Stimulated activated CD4-positive, alpha-beta T cell treated with anti-CD3 and anti-CD28 coated beads, Interleukin-12 subunit alpha, Interleukin-12 subunit beta, amount 100 ng/mL, for 24 hours (primary cell): ENCODE results near the gene NRP1.
"Not testable (repeated sequence)": the region's sequence is repeated elsewhere in the genome, so short reads cannot be mapped to it uniquely, and the experiment has no call there.

Source experiments
- DNase-seq, 2 experiments: peaks; one replicate each; pipeline ENCODE4 v3.0.0-alpha.2; 2020; ENCODE audit warnings: low read depth in 2 of 2

The NRP1 gene

DNA sequence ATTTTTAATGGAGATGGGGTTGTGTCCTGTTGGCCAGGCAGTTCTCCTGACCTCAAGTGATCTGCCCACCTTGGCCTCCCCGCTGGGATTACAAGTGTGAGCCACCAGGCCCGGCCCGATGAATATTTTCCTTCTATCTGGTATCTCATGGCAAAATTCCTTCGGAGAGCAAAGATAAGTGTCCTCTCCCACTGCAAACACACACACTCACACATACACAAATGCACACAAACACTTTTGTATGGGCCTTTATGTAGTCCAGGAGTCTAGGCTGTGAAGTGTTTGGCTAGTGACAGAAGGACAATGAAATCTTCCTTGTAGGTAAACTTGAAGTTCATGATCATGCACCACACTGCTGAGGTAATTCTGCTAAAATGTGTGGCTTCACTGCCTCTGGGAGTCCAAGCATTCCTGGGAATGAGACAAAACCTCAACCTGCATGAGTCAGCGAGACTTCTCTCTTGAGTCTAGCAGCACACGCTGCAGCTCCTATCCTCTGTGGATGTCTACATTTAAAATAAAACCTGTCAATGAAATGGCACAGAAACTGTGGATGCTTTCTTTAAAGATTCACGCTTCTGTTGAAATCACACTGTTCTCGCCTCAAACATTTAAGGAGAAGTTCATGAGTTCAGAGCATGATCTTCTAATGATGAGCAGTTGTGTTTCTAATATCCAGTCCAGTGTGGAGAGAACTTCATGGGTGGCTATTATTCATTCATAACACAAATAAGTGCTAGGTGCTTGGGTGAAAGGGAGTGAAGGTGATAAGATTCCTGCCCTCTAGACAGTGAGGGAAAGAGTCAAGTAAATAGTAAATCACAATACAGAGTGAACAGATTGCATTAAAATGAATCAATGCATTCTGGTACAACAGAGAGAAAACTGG lies 96.5 kb downstream of the NRP1 start:
- DNase-seq, result no peak

DNA sequence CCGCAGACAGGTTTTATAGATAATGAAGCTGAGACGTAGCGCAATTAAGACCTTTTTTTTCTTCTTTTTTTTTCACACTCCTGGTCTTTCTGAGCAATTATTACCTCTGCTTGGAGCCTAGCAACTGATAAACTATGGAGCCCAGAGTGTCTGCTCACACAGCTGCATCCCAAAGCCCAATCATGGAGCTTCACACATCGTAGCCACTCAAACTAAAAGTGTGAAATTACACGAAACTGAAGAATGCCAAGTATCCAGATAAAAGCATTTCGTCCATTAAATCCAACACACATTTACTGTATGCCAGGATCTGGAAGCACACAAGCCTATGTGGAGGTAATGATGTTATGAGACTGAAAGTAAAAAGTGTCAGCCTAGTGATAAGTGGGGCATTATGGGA lies 97.6 kb downstream of the NRP1 start:
- no peak for DNase-seq

DNA sequence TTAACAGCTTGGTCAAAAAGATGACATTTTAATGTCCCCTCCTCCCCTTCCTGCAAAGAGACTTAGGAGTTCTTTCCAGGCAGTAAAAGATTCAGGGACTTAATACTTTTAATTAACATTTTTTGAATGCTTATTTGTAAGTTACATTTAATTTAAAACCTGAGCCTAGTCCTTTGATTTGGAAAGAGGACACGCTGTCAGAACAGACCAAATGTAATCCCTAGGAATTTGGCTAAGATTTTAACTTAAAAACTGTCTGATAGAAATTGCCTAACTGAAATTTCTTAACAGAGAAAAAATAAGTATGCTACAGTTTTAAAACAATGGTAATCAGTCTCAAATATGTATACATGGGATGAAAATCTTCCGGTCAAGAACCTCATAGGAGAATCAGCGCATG lies 98.5 kb downstream of the NRP1 start:
- no peak for DNase-seq

DNA sequence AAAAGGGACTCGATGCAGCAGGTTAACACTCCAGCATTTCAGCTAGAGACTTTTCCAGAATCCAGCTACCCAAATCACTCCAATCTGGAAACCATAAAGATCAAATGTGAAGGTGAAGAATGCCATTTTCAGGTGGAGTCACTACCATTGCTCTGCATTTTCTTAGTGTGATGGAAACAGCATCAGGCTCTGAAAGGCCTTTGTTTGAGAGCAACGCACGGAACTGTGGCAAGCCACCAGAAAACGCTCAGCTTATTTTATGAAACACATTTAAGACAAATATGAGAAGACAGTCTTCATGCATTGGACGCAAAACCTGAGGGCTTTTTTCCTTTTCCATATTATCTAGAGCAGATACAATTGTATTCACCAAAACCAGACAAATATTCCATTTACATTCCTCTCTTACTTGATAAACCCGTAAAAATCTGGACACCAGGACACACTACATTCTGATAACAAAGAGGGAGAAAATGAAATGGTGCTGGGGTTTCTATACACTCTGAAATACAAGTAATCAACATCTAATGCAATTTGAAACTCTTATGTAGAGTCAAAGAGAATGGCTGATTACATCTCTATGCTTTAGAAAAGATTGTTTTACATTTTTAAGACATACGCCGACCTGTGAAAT lies 99.1 kb downstream of the NRP1 start:
- DNase-seq, result no peak

DNA sequence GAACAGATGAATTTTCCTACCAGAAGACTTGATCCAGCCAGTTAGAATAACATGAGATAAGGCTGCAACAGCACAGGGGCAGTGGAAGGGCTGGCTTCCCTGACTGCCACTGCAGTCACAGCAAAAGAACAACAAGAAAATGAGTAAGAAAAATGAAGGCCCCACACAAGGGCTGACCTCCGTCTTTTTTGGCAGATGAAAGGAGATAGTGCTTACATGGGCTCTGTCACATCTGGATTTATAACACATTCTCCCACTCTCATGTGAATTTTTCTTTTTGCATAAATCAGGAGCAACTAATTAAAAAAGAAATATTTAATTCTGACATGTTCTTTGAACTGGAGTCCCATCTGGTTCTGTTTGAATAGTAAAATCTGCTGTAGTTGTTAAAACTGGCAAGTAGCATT lies 99.6 kb downstream of the NRP1 start:
- DNase-seq, result no peak

DNA sequence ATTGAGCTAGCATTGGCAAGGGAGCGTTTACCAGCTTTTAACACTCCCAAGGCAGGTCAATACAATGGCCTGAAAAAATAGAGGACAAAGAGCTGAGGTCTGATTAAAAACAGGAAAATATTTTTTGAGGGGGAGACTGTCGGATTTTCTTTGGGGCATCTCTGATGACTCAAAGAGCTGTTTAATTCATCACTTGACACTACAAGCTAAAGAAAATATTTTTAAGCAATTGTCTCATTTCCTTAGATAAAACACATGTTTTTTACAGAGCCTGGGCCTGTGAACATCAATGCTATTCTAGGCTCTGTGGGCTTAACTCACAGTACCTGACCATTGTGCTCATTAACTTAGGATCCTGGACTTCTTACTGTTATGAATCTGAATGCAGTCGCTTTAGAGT lies 100.8 kb downstream of the NRP1 start:
- no peak for DNase-seq

DNA sequence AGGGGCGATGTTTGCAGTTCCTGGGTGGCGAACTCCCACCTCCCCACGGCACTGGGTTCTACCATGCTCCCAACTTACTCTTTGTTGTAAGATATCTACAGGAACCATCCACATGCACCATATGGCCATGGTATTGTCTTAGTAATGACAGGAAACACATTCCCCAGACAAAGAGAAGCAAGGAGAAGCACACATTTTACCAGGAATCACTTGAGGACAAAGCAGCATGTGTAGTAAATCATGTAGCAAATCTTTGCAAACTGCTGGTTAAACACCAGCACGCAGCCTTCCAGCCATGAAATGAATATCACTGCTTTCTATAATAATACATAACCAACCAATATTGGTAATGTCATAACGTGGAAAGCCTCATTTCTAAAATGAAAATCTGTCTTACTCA lies 101.2 kb downstream of the NRP1 start:
- no peak for DNase-seq

DNA sequence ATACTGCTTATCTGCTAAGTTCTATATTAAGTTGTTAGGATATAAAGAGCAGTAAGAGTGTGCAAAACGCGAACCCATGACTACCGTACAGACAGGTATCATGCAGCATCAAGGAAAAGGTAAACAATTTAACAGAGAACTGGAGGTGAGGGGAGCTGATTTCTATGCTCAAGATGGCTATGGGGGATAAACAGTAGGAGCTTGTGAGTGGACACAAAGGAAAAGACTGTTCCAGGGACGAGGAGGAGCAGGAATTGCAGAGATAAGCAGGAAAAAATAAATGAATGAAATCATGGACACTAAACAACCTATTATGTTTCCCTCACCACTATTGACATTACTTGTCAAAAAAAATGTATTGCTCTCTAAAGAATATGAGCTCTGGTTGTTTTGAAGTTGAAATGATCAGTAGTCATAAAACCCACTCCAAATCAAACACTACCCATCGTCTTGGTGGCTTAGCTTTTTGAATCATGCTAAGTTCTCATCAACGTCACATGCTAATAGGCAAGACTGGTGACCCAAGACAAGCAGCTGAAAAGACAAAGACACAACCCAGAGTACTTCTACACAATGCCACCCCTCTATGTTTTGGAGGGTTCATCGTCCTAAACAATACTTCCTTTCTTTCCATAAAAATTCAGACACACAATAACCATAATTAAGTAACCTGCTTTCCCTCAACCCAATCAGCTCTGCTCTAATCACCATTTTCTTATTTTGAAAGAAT lies 102.7 kb downstream of the NRP1 start:
- no peak for DNase-seq

DNA sequence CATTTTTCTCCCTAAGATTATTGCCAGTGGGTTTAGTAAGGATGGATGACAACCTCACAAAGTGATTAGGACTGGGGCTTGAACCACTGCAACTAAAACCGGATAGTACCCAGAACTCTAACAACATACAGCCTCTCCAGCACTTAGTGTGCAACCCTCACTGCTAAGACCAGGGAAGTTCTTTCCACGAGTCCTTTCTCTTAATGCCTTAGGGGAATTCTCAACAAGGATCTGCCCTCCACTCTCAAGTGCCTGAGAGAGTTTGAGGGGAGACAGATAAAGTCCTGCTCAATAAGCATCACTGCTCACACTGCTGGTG lies 104.6 kb downstream of the NRP1 start:
- no peak for DNase-seq

DNA sequence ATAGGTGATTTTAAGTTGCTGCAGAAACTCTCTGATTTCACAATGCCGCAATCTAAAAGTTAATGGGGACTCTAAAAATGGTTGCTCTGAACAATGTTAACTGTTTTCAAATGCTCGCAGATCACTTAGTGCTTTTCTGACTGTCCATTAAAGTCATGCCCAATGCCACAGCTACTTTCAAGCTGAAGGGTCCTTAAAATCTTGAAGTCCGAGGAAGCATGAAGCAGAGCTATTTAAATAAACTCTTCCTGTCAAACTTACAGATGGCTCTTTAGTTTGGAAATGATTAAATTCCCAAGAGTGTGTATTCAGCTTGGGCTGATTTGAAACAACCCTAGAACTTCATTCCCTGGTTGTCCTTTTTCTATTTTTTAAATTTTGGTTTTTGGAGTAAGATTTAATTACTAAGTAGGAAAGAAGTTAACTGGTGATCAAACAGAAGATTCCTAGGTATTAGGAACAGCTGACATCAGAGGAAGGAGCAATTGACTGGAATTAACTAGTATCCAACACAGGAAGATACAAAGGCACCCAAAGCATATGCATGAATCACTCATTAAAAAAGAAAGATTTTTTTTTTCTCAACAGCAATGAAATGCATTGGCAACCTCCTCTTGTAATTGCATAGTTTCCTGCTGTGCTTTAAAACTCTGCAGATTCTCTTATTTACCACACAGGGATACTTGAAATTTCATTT lies 105.1 kb downstream of the NRP1 start:
- no peak for DNase-seq

DNA sequence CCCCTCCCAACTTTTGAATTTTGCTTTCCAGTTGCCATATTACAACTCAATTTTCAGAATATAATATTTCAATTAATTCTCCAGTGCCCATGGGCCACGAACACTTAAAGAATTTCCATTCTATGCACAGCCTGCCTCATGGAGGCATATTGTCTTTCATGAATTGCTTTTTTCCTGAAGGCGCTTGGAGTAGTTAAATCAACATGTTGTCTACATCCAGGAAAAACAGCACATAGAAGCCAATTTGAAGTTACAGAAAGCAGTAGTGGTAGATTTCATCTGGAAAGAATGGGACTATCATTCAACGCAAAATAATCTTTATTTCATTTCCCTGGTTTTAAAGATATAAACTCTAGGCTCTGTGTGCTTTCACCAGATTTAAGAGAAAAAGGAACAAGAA lies 106.0 kb downstream of the NRP1 start:
- DNase-seq, result no peak

DNA sequence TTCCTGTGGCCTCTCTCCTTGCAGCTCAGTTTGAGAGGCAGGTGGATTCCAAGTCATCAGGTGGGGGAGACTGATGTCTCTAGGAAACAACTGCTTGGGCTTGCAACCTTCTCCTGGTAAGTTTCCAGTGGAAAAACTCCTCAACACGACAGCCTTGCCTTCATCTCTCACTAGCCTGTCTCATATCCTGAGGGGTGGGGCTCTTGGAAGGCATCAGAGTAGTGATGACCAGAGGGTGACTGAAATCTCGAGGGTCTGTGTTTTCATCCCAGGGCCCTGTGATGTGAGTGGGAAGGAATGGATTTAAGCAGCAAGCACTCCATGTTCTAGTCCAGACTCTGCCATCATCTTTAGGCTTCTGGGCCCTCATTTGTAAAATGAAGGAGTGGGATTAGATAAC lies 107.0 kb downstream of the NRP1 start:
- no peak for DNase-seq

DNA sequence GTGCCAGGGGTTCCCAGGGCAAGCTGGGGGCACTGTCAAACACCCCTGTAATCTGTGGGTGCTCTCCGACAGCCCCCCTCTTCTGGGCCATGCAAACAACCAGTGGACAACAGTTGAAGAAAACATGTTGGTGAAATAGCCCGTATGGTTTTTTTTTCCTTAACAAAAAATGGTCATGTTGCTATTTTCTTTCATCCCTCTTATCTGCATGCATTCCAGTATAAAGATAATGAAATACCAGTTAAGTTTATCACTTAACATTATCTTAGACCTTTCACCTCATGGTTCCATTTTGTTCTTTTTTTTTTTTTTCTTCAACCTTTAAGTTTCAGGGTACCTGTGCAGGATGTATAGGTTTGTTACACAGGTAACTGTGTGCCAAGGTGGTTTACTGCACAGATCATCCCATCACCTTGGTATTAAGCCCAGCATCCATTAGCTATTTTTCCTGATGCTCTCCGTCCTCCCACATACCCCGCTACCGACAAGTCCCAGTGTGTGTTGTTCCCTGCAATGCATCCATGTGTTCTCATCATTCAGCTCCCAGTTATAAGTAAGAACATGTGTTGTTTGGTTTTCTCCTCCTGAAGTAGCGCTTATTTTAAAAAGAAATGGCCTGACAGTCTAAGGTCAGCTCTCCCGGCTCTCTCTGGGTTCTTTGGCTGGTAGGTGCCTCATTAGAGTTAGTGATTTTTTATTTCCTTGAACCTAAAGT lies 110.1 kb downstream of the NRP1 start:
- DNase-seq, result no peak

DNA sequence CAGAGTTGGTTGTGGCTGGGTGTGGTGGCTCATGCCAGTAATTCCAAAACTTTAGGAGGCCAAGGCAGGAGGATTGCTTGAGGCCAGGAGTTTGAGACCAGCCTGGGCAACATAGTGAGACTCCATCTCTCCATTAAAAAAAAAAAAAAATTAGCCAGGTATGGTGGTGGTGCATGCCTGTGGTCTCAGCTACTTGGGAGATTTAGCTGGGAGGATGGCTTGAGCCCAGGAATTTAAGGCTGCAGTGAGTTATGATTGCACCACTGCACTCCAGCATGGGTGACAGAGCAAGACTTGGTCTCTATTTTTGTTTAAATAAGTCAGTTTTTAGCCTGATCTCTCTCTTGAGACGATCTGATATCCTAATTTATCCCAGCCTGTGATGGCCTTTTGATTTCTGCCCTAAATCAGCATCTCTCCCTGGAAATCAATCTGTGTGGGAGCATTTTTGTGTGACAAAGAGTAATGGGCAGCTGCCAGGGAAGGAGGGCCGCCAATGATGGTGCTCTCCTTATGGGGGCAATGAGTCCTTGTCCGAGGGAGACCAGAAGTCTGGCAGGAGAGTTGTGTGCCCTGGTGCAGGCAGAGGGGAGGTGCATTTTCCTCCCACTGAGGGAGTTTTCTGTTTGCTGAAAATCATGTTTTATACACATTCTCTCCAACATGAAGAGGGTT lies 111.0 kb downstream of the NRP1 start:
- no peak for DNase-seq

DNA sequence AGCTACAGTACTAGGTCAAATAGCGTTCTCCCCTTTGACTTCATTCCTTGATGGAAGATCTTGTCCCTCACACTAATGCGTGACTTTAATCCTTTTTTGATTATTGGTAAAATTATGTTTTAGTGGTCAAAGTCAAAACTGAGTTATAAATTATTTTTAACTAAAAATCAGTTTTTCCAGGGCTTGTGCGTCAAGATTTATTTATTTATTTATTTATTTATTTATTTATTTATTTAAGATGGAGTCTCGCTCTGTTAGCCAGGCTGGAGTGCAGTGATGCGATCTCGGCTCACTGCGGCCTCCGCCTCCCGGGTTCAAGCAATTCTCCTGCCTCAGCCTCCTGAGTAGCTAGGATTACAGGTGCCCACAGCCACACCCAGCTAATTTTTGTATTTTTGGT lies 112.2 kb downstream of the NRP1 start:
- DNase-seq, result not testable (repeated sequence)

DNA sequence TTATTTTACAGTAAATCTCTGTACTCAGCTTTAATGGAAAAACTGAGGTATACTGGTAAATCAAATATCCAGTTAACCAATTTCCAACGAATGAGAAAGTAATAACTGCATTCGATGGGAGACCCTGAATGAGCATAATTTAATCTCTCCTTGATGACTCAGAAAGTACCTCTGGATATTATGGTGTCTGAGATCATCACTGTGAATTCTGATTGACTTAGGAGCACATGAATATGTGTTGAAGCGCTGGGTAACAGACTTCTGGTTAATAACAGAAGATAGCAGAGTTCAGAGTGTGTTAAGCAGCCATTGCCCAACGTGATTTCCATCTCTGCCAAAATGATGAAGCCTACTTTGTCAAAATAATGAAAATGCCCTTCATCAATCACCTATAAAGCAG lies 116.6 kb downstream of the NRP1 start:
- DNase-seq, result no peak

DNA sequence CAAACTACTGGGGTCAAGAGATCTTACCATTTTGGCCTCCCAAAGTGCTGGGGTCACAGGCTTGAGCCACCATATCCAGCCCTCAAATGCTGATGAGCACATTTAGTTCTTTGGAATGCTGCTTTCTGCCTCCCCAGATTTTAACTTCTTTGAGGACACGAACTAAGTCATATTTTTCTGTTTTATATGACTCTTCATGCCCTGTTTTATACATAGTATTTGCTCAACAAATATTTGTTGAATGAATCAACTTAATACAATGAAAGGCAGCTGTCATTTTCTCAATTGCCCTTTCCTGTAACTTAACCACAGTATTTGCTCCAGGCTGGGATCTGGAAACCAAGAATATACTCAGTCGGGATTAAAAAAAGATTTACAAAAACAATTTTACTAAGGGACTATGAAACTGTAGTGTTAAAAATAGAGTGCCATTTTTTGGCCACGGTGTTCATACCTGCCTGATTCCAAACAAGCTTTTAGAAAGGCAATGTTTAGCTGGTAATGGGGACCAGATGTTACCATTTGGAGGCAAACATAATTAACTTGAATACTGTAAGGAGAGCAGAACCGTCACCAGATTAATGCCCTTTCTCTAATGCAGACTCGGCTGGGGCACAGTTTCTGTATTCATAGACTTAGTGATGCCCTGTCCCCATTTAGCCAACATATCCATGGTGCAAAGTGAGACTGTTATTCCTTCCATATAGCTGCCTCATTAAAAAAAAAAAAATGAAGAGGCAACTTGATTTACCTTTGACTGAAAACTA lies 117.6 kb downstream of the NRP1 start:
- no peak for DNase-seq

DNA sequence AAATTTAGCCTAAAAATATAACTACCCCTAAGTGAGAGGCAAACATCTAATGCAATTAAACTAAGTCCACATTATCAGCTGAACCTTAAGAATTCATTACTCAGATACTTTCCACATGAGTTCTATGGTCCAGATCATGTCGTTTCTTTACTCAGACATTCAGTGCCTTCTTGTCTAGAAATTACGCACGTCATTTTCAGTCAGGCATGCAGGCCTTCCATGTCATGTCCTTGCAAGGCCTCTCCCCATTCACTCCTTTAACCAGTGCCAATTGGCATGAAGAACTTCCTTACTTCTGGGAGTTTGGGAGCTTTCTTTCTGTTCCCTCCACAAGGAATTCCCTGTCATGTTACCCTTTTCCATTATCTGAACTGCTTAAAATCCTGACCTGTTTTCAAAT lies 118.8 kb downstream of the NRP1 start:
- no peak for DNase-seq

DNA sequence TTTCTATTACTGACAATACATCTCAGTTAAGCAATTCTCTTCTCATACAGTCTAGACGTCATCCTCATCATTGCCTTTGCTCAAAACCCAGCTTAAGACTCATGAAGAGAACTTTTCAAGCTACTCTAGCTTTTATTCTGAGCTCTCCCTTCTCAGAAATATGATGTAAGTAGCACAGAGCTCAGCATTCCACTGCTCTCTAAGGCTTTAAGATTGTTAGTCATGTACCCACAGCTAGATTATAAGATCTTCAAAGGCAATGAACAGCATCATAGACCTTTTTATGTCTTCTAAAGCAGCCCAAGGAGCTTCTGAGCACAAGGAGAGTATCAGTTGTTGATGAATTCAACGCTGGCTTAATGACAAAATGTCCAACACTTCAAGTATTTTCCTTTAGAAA lies 119.3 kb downstream of the NRP1 start:
- no peak for DNase-seq

DNA sequence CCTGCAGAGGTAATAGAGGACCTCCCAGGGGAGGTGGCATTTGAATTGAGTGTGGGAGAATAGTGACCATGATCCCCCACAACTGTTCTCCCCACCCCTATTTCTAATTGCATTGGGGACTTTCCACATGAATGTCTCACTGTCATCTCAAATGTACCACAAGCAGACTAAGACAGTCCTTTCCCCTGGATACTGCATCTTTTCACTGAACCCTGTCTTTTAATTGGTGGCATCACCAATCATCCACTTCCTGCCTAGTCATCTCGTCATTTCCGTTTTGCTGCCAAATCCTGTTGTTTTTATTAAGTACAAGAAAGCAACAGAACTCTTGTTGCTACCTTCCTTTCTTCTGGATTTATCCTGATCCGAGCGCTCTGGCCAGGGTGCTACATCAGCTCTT lies 120.3 kb downstream of the NRP1 start:
- DNase-seq, result no peak
